Esophagus muscularis mucosa (tissue), 4 donors: Measurements from ENCODE around the gene NFATC1. TPM values are rescaled to one million over a fixed set of nuclear protein-coding genes. Genes with fewer than 3 reads are reported as not detected.

Experiments used
- DNase-seq: peaks from one replicate; pipeline ENCODE4 v3.0.0-alpha.2; 2017; ENCODE audit errors: extremely low spot score
- H3K27ac ChIP-seq, 4 donors: fragments of 200-600 bp; sonication (generic); replicated peaks in 1 of 4; 1 replicate in 3 of 4; 2 replicates in 1 of 4; pipeline ENCODE4 v1.5.1; 2016 to 2019; ENCODE audit warnings: mild to moderate bottlenecking in 1 of 4
- H3K27me3 ChIP-seq, 4 donors: fragments of 200-600 bp; sonication (generic); one replicate each; pipeline versions ENCODE4 v1.5.1 to v1.6.0; 2016 to 2019
- H3K36me3 ChIP-seq, 4 donors: fragments of 200-600 bp; sonication (generic); one replicate each; pipeline ENCODE4 v1.5.1; 2016 to 2019
- H3K4me1 ChIP-seq, 4 donors: fragments of 200-600 bp; sonication (generic); one replicate each; pipeline ENCODE4 v1.5.1; 2016 to 2019
- H3K4me3 ChIP-seq, 4 donors: fragments of 200-600 bp; sonication (generic); 1 replicate in 2 of 4; 2 replicates in 2 of 4; pipeline ENCODE4 v1.5.1; 2016 to 2019; ENCODE audit warnings: mild to moderate bottlenecking in 4 of 4, moderate library complexity in 1 of 4
- H3K9me3 ChIP-seq, 4 donors: fragments of 200-600 bp; sonication (generic); 1 replicate in 3 of 4; 2 replicates in 1 of 4; pipeline ENCODE4 v1.5.1; 2016 to 2019
- EP300 ChIP-seq: sonication (generic); formaldehyde crosslinking; IDR thresholded peaks from one replicate; pipeline ENCODE4 v1.6.1; 2017; ENCODE audit warnings: antibody characterized with exemption
- POLR2A ChIP-seq: fragments of 450-650 bp; IDR thresholded peaks from one replicate; pipeline ENCODE4 v1.6.1; 2017; ENCODE audit warnings: antibody characterized with exemption, moderate library complexity, mild to moderate bottlenecking, low read depth
- POLR2AphosphoS5 ChIP-seq, 2 donors: sonication (generic); formaldehyde crosslinking; IDR thresholded peaks; one replicate each; pipeline ENCODE4 v1.6.1; 2017; ENCODE audit warnings: antibody characterized with exemption in 2 of 2
- WGBS: methylation state at CpG from one replicate; pipeline ENCODE4 v1.1.5; 2018; 5-methylcytosine and 5-hydroxymethylcytosine counted together
- intact Hi-C: fragments of 100-400 bp; cut with DNase I; formaldehyde crosslinking; loops from one replicate; pipeline ENCODE4 v1.15.1; 2023
- total RNA-seq, 4 donors: library from RNA; depleted of rRNA; stranded (reverse); fragments of >200 nt; gene quantifications; one replicate each; pipeline versions ENCODE4 v1.1.0 to v1.2.1, GENCODE V29; 2016
- TF ChIP-seq, protein P1 (sequence below), 3 experiments: fragments of 200-600 bp in 2 of 3; fragments of 450-650 bp in 1 of 3; sonication (generic) in 2 of 3; IDR thresholded peaks; one replicate each; pipeline ENCODE4 v1.5.1; 2017 to 2019; ENCODE audit warnings: antibody characterized with exemption in 3 of 3, mild to moderate bottlenecking in 2 of 3, moderate library complexity in 1 of 3

Gene NFATC1
- total RNA-seq, 4 donors from 2014 or later: 15.0 to 22.0 (median 17.8) TPM

DNA sequence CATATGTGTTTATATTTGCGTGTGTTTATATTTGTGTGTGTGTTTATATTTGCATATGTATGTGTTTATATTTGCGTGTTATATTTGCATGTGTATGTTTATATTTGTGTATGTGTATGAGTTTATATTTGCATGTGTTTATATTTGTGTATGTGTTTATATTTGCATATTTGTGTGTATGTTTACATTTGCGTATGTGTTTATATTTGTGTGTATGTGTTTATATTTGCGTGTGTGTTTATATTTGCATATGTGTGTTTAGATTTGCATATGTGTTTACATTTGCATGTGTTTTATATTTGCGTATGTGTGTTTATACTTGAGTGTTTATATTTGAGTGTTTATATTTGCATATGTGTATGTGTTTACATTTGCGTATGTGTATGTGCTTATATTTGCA is 168.2 kb downstream of the NFATC1 start:
- Histone ChIP-seq H3K27ac (no peak overlapping the region), H3K4me1 (peaks cover 8 to 13% (median 10%) of the 10 kb centered on the region in 4 donors), H3K9me3 (no peaks in the 10 kb centered on the region), H3K36me3 (no peaks in the 10 kb centered on the region), H3K4me3 (no peak overlapping the region), H3K27me3 (no peaks in the 10 kb centered on the region)
- TF ChIP-seq EP300: no peak
- no peak for TF ChIP-seq POLR2AphosphoS5 (IDR thresholded peaks at IDR 0.05)
- TF ChIP-seq, protein P1, sequence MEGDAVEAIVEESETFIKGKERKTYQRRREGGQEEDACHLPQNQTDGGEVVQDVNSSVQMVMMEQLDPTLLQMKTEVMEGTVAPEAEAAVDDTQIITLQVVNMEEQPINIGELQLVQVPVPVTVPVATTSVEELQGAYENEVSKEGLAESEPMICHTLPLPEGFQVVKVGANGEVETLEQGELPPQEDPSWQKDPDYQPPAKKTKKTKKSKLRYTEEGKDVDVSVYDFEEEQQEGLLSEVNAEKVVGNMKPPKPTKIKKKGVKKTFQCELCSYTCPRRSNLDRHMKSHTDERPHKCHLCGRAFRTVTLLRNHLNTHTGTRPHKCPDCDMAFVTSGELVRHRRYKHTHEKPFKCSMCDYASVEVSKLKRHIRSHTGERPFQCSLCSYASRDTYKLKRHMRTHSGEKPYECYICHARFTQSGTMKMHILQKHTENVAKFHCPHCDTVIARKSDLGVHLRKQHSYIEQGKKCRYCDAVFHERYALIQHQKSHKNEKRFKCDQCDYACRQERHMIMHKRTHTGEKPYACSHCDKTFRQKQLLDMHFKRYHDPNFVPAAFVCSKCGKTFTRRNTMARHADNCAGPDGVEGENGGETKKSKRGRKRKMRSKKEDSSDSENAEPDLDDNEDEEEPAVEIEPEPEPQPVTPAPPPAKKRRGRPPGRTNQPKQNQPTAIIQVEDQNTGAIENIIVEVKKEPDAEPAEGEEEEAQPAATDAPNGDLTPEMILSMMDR (IDR thresholded peaks at IDR 0.05): no peak
- no peak for TF ChIP-seq POLR2A
- 94% methylated on average over 6 of the region's 6 CpGs for WGBS
- DNase-seq: no peak
- intact Hi-C loops: no loop called here

DNA sequence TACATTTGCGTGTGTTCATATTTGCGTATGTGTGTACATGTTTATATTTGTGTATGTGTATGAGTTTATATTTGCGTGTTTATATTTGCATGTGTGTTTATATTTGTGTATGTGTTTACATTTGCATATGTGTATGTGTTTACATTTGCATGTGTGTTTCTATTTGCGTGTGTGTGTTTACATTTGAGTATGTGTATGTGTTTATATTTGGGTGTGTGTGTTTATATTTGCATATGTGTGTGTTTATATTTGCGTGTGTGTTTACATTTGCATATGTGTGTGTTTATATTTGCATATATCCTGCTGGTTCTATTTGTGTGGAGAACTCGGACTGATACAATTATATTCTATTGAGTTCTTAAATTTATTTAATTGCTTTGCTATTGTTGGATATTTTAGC is 168.7 kb downstream of the NFATC1 start:
- H3K4me1 ChIP-seq: peaks cover 8 to 13% (median 10%) of the 10 kb centered on the region in 4 donors
- no peaks in the 10 kb centered on the region for H3K9me3 ChIP-seq
- H3K27me3 ChIP-seq: no peaks in the 10 kb centered on the region
- DNase-seq: no peak
- no peaks in the 10 kb centered on the region for H3K36me3 ChIP-seq
- H3K27ac ChIP-seq: no peak overlapping the region
- 82% methylated on average over 6 of the region's 6 CpGs for WGBS
- TF ChIP-seq POLR2AphosphoS5 (IDR thresholded peaks at IDR 0.05) (no peak), EP300 (no peak), POLR2A (no peak)
- TF ChIP-seq, protein P1 (IDR thresholded peaks at IDR 0.05): no peak
- no peak overlapping the region for H3K4me3 ChIP-seq
- intact Hi-C loops: no loop called here

DNA sequence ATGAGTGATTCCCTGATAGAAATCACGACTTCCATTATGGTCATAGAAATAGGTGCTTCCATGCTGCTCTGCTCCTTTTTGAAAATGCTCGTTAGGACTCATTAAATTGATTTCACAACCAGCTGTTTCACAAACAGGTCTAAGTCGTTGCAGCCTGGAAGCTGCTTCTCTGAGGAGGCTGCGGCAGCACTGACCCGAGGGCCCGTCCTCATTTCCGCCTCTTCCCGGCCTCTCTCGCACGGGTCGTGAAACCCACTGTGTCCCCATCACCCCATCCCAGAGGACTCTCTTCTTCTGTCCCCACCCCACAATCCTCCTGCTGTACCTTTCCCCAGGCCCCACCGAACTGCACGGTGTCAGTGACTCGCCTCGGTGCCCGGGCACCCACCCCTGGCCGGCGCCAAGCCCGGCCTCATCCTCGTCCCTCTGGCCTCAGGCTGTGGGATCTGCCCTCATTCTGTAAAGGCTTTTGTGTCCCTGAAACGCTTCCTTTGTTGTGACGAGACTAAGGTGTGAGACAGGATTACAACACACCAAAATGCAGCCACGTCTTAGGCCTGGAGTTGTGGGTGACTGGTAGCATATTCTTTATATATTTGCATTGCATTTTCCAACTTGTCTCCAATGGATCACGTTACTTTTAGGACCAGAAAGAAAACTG is 171.2 kb downstream of the NFATC1 start:
- peaks cover 8 to 13% (median 10%) of the 10 kb centered on the region in 4 donors for H3K4me1 ChIP-seq
- TF ChIP-seq, protein P1 (IDR thresholded peaks at IDR 0.05): no peak
- TF ChIP-seq POLR2A (no peak), EP300 (no peak), POLR2AphosphoS5 (IDR thresholded peaks at IDR 0.05) (no peak)
- no peaks in the 10 kb centered on the region for H3K27me3 ChIP-seq
- WGBS: 91% methylated on average over 24 of the region's 24 CpGs
- H3K9me3 ChIP-seq: peaks cover 0 to 2% (median under 1%) of the 10 kb centered on the region in 4 donors
- no peaks in the 10 kb centered on the region for H3K36me3 ChIP-seq
- H3K27ac ChIP-seq: peak overlapping the region in 1 of 4 donors; percentile 28
- no peak for DNase-seq
- intact Hi-C loops: no loop called here
- H3K4me3 ChIP-seq: no peak overlapping the region

DNA sequence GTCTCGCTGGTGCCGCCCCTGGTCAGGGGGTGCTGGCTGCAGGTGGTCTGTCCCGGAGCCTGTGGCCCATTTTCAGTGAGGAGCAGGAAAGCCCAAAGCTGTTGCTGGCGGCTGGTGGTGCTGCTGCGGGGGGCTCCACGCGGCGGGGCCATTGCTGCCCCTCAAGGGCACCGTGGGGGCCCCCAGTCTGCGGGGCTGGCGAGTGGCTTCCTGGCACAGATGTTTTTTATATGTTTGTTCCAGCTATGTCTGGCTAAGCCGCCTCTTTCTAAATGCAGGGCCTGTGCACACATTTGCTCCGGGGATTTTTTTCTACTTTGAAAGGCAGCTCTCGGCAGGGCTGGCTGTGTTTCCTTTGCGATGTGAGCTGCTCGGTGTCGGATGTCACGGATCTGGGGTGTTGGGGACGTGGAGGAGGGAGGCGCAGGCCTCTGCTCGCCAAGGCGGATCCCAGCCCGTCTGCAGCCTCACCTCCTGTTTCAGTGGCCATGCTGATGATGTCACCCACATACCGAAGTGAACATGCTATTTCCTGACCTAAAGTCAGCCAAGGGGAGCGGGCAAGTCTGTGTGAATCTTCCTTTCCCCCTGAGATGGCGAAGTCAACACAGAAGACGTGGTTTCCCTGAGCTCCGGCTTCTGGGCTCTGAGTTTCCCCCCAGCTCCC is 171.9 kb downstream of the NFATC1 start:
- no peak for DNase-seq
- H3K4me1 ChIP-seq: peaks cover 8 to 13% (median 10%) of the 10 kb centered on the region in 4 donors
- intact Hi-C loops: no loop called here
- WGBS: 31% methylated on average over 18 of the region's 28 CpGs
- TF ChIP-seq, protein P1 (IDR thresholded peaks at IDR 0.05): no peak
- TF ChIP-seq EP300: no peak
- no peak for TF ChIP-seq POLR2AphosphoS5 (IDR thresholded peaks at IDR 0.05)
- no peak for TF ChIP-seq POLR2A
- H3K27me3 ChIP-seq: no peaks in the 10 kb centered on the region
- peak overlapping the region in 1 of 4 donors; percentile 7 for H3K4me3 ChIP-seq
- H3K36me3 ChIP-seq: no peaks in the 10 kb centered on the region
- peak overlapping the region in 3 of 4 donors; percentile 9 to 34 (median 28) for H3K27ac ChIP-seq
- H3K9me3 ChIP-seq: peaks cover 0 to 8% (median 6%) of the 10 kb centered on the region in 4 donors
